ENCODE measurements around the gene CDC25C. TPM values are rescaled to one million over a fixed set of nuclear protein-coding genes. Genes with fewer than 3 reads are reported as not detected.

CDC25C gene
- total RNA-seq, 2 experiments from 2014 or later, result 12.2 to 14.6 TPM

GRCh38 chr5:138351056-138351455, 19.5 kb upstream of the CDC25C start:
- Mint-ChIP-seq H3K9me3 (peaks cover 7% of the 10 kb centered on the region), H3K4me1 (ENCODE audit: low read depth) (peaks cover 39% of the 10 kb centered on the region), H3K4me3 (no peak overlapping the region), H3K27ac (no peak overlapping the region), H3K36me3 (ENCODE audit: low read depth) (peaks cover 16% of the 10 kb centered on the region), H3K27me3 (no peaks in the 10 kb centered on the region)
- ChIA-PET POLR2A (interaction anchor here (1.4 to 11.4 kb wide), 2 partner anchors 12 to 114 kb away, joined by 5 to 156 read pairs; partner anchors contain the start of genes EGR1 and FAM53C), CTCF (interaction anchor here (1.2 to 7.4 kb wide), 10 partner anchors 13 to 224 kb away, joined by 3 to 322 read pairs (median 10); partner anchors contain the start of genes BRD8, CDC25C, FAM53C and HSPA9)
- TF ChIP-seq, protein P1, sequence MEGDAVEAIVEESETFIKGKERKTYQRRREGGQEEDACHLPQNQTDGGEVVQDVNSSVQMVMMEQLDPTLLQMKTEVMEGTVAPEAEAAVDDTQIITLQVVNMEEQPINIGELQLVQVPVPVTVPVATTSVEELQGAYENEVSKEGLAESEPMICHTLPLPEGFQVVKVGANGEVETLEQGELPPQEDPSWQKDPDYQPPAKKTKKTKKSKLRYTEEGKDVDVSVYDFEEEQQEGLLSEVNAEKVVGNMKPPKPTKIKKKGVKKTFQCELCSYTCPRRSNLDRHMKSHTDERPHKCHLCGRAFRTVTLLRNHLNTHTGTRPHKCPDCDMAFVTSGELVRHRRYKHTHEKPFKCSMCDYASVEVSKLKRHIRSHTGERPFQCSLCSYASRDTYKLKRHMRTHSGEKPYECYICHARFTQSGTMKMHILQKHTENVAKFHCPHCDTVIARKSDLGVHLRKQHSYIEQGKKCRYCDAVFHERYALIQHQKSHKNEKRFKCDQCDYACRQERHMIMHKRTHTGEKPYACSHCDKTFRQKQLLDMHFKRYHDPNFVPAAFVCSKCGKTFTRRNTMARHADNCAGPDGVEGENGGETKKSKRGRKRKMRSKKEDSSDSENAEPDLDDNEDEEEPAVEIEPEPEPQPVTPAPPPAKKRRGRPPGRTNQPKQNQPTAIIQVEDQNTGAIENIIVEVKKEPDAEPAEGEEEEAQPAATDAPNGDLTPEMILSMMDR (IDR thresholded peaks at IDR 0.05), result no peak
- intact Hi-C loops (cut with micrococcal nuclease), result no loop called here
- ATAC-seq, result no peak
- DNase-seq, result no peak

DNA sequence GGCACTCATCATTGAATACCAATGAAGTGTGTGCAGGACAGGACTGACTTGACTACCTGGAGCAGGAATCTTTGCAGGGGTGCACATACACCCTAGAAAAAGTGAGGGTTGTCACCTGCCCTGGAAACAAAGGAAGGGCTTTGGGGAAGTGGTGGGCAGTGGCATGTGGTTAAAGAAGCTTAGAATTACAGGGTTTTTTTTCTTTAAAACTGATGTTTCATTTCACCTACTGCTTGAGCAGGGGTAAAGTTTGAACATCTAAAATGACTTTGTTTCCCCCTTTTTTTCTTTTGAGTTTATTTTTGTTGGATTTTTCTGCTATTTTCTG, 18.9 kb upstream of the CDC25C start:
- POLR2A ChIA-PET, result interaction anchor here (0.8 to 11.4 kb wide), 2 partner anchors 11 to 89 kb away, joined by 3 to 156 read pairs; partner anchors contain the start of gene FAM53C
- DNase-seq, result no peak
- TF ChIP-seq, protein P1 (IDR thresholded peaks at IDR 0.05), result no peak
- H3K36me3 Mint-ChIP-seq (ENCODE audit: low read depth), result peaks cover 21% of the 10 kb centered on the region
- intact Hi-C loops (cut with micrococcal nuclease), result no loop called here
- peaks cover 7% of the 10 kb centered on the region for H3K9me3 Mint-ChIP-seq
- ATAC-seq, result no peak
- H3K4me1 Mint-ChIP-seq (ENCODE audit: low read depth), result peaks cover 35% of the 10 kb centered on the region
- CTCF ChIA-PET, result interaction anchor here (1.0 to 7.4 kb wide), 3 partner anchors 12 to 115 kb away, joined by 3 to 322 read pairs (median 89); partner anchors contain the start of genes CDC25C, EGR1 and FAM53C
- H3K27ac Mint-ChIP-seq, result peak overlapping the region; percentile 4
- H3K27me3 Mint-ChIP-seq, result no peaks in the 10 kb centered on the region
- H3K4me3 Mint-ChIP-seq, result no peak overlapping the region

GRCh38 chr5:138349852-138350562, 18.4 kb upstream of the CDC25C start:
- TF ChIP-seq, protein P1 (IDR thresholded peaks at IDR 0.05), result no peak
- peaks cover 26% of the 10 kb centered on the region for H3K36me3 Mint-ChIP-seq (ENCODE audit: low read depth)
- no peak overlapping the region for H3K4me3 Mint-ChIP-seq
- no peak for ATAC-seq
- no peaks in the 10 kb centered on the region for H3K27me3 Mint-ChIP-seq
- ChIA-PET POLR2A (interaction anchor here (0.8 to 11.4 kb wide), 3 partner anchors 11 to 89 kb away, joined by 3 to 156 read pairs (median 6); partner anchors contain the start of gene FAM53C), CTCF (interaction anchor here (0.6 to 7.4 kb wide), 4 partner anchors 12 to 273 kb away, joined by 3 to 322 read pairs (median 46); partner anchors contain the start of genes CDC25C, EGR1 and FAM53C)
- peaks cover 30% of the 10 kb centered on the region for H3K4me1 Mint-ChIP-seq (ENCODE audit: low read depth)
- intact Hi-C loops (cut with micrococcal nuclease), result no loop called here
- H3K27ac Mint-ChIP-seq, result peak overlapping the region; percentile 3
- H3K9me3 Mint-ChIP-seq, result peaks cover 7% of the 10 kb centered on the region
- DNase-seq, result no peak

DNA sequence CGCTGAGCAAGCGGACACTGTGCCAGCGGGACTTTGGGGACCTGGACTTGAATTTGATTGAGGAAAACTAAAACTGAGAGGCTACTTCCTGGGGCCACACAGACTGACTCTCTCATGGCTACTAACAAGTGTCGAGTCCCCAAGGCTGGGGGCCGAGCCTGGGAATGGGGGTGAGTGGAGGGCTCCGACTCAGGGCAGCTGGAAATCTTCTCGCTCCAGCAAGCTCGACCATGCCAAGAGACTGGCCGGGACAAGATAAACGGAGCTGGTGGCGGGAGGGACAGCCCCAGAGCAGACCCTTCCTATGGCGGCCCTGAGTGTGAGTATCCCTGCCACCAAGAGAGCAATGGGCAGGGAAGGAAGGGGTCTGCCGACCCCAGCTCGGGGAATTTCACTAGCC, 15.3 kb upstream of the CDC25C start:
- POLR2A ChIA-PET, result interaction anchor here (1.3 to 11.4 kb wide), 2 partner anchors 8 to 15 kb away, joined by 3 to 156 read pairs; partner anchors contain the start of genes CDC25C and FAM53C
- Mint-ChIP-seq H3K36me3 (ENCODE audit: low read depth) (peaks cover 34% of the 10 kb centered on the region), H3K27ac (no peak overlapping the region), H3K4me1 (ENCODE audit: low read depth) (peaks cover 13% of the 10 kb centered on the region), H3K27me3 (no peaks in the 10 kb centered on the region), H3K9me3 (peaks cover 3% of the 10 kb centered on the region), H3K4me3 (no peak overlapping the region)
- no peak for DNase-seq
- CTCF ChIA-PET, result no interaction called here
- TF ChIP-seq, protein P1 (IDR thresholded peaks at IDR 0.05), result no peak
- intact Hi-C loops (cut with micrococcal nuclease), result no loop called here
- ATAC-seq, result no peak
